Measurements from ENCODE around the gene VWA7.

VWA7 gene

GRCh38 chr6:31732029-31732428 is 45.1 kb downstream of the VWA7 start:
- in situ Hi-C loops (cut with HindIII; ENCODE audit: low pct_ligation_motif_present, low sequenced_read_pairs): no loop called here

GRCh38 chr6:31730631-31731086 is 46.5 kb downstream of the VWA7 start:
- no peak overlapping the region for H3K27ac ChIP-seq
- H3K4me3 ChIP-seq (ENCODE audit: low read depth, low read length): no peak overlapping the region
- H3K36me3 ChIP-seq (replicated peaks): peaks cover 56% of the 10 kb centered on the region

More at GRCh38 chr6:31732029-31732428, 45.1 kb downstream of the VWA7 start:
- DNase-seq: no peak
- H3K4me3 ChIP-seq (ENCODE audit: low read depth, low read length): no peak overlapping the region
- peaks cover 48% of the 10 kb centered on the region for H3K36me3 ChIP-seq (replicated peaks)
- H3K27me3 ChIP-seq (replicated peaks): no peaks in the 10 kb centered on the region
- H3K27ac ChIP-seq: no peak overlapping the region
- TF ChIP-seq CTCF (IDR thresholded peaks at IDR 0.05; ENCODE audit: low read depth, low read length, missing control alignments): no peak

GRCh38 chr6:31729979-31730630 is 47.0 kb downstream of the VWA7 start:
- H3K36me3 ChIP-seq (replicated peaks): peaks cover 56% of the 10 kb centered on the region
- H3K27ac ChIP-seq: peak overlapping the region; percentile 59
- H3K27me3 ChIP-seq (replicated peaks): no peaks in the 10 kb centered on the region
- in situ Hi-C loops (cut with HindIII; ENCODE audit: low pct_ligation_motif_present, low sequenced_read_pairs): no loop called here
- peak overlapping the region; percentile 84 for H3K4me3 ChIP-seq (ENCODE audit: low read depth, low read length)
- no peak for TF ChIP-seq CTCF (IDR thresholded peaks at IDR 0.05; ENCODE audit: low read depth, low read length, missing control alignments)
- peak; percentile 77 for DNase-seq

More at GRCh38 chr6:31730631-31731086, 46.5 kb downstream of the VWA7 start:
- in situ Hi-C loops (cut with HindIII; ENCODE audit: low pct_ligation_motif_present, low sequenced_read_pairs): no loop called here
- no peaks in the 10 kb centered on the region for H3K27me3 ChIP-seq (replicated peaks)
- no peak for DNase-seq
- no peak for TF ChIP-seq CTCF (IDR thresholded peaks at IDR 0.05; ENCODE audit: low read depth, low read length, missing control alignments)

- H3K27me3 ChIP-seq (replicated peaks): no peaks in the 10 kb centered on the region
- DNase-seq: peak; percentile 83
- no peak for TF ChIP-seq CTCF (IDR thresholded peaks at IDR 0.05; ENCODE audit: low read depth, low read length, missing control alignments)
- in situ Hi-C loops (cut with HindIII; ENCODE audit: low pct_ligation_motif_present, low sequenced_read_pairs): no loop called here
- peak overlapping the region; percentile 59 for H3K27ac ChIP-seq
- peaks cover 56% of the 10 kb centered on the region for H3K36me3 ChIP-seq (replicated peaks)
- H3K4me3 ChIP-seq (ENCODE audit: low read depth, low read length): peak overlapping the region; percentile 84
Measured at GRCh38 chr6:31729515-31729978, 47.6 kb downstream of the VWA7 start.

GRCh38 chr6:31728767-31729514 is 48.2 kb downstream of the VWA7 start, which contains the start of gene DDAH2:
Gene DDAH2 (minus strand): TSS chr6:31729299. CDS start chr6:31729161, 138 bp downstream.
- Histone ChIP-seq H3K27me3 (replicated peaks) (no peaks in the 10 kb centered on the region), H3K36me3 (replicated peaks) (peaks cover 51% of the 10 kb centered on the region), H3K4me3 (ENCODE audit: low read depth, low read length) (peak within 1 kb of the TSS; percentile 84), H3K27ac (peak within 1 kb of the TSS; percentile 59)
- no peak for DNase-seq
- TF ChIP-seq CTCF (IDR thresholded peaks at IDR 0.05; ENCODE audit: low read depth, low read length, missing control alignments): peak; percentile 78
- in situ Hi-C loops (cut with HindIII; ENCODE audit: low pct_ligation_motif_present, low sequenced_read_pairs): no loop called here

All from brain microvascular endothelial cell (primary cell).